Gastrocnemius medialis (tissue), 4 donors: Measurements from ENCODE around the gene KAZN.

Experiments
- POLR2A ChIP-seq, 2 donors: fragments of 450-650 bp; IDR thresholded peaks; one replicate each; pipeline ENCODE4 v1.6.1; 2017; ENCODE audit warnings: antibody characterized with exemption in 2 of 2, mild to moderate bottlenecking in 2 of 2, moderate library complexity in 2 of 2
- TF ChIP-seq, protein P1 (sequence below), 5 experiments: fragments of 450-650 bp in 3 of 5; fragments of 200-600 bp in 2 of 5; sonication (generic) in 2 of 5; IDR thresholded peaks in 4 of 5; conservative IDR thresholded peaks in 1 of 5; 1 replicate in 4 of 5; 2 replicates in 1 of 5; pipeline ENCODE4 v1.5.1; 2016 to 2019; ENCODE audit warnings: antibody characterized with exemption in 5 of 5, mild to moderate bottlenecking in 3 of 5, moderate library complexity in 3 of 5

DNA sequence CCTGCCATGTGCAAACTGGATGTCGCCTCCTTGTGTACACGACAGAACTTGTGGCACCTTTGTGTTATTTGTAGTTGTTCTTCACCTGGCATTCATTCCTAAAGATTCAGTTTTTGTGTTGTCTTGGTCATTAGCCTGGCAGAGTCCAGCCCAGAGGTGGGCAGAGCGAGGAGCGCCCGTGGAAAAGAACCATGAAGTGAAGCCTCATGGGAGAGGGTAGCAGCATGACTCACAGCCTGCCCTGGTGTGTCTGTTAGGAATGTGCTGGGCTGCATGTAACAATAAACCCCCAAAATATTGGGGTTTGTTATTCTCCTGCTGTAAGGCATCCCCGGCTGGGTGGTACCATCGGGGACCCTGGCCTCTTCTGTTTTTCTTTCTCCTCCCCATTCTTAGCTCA lies 430.1 kb downstream of the KAZN start:
- no peak for TF ChIP-seq POLR2A (IDR thresholded peaks at IDR 0.05)
- TF ChIP-seq, protein P1, sequence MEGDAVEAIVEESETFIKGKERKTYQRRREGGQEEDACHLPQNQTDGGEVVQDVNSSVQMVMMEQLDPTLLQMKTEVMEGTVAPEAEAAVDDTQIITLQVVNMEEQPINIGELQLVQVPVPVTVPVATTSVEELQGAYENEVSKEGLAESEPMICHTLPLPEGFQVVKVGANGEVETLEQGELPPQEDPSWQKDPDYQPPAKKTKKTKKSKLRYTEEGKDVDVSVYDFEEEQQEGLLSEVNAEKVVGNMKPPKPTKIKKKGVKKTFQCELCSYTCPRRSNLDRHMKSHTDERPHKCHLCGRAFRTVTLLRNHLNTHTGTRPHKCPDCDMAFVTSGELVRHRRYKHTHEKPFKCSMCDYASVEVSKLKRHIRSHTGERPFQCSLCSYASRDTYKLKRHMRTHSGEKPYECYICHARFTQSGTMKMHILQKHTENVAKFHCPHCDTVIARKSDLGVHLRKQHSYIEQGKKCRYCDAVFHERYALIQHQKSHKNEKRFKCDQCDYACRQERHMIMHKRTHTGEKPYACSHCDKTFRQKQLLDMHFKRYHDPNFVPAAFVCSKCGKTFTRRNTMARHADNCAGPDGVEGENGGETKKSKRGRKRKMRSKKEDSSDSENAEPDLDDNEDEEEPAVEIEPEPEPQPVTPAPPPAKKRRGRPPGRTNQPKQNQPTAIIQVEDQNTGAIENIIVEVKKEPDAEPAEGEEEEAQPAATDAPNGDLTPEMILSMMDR (IDR thresholded peaks at IDR 0.05 in 4 of 5, conservative IDR thresholded peaks at IDR 0.05 in 1 of 5): no peak
